Measurements from ENCODE around the gene CRELD1. TPM values are rescaled to one million over a fixed set of nuclear protein-coding genes. Genes with fewer than 3 reads are reported as not detected.

The CRELD1 gene
- total and polyA plus RNA-seq, 10 of the 15 experiments (the other 5 are each of a cell fraction or from before 2014, with no cell fraction given), result 1.3 to 15.9 (median 8.8) TPM

DNA sequence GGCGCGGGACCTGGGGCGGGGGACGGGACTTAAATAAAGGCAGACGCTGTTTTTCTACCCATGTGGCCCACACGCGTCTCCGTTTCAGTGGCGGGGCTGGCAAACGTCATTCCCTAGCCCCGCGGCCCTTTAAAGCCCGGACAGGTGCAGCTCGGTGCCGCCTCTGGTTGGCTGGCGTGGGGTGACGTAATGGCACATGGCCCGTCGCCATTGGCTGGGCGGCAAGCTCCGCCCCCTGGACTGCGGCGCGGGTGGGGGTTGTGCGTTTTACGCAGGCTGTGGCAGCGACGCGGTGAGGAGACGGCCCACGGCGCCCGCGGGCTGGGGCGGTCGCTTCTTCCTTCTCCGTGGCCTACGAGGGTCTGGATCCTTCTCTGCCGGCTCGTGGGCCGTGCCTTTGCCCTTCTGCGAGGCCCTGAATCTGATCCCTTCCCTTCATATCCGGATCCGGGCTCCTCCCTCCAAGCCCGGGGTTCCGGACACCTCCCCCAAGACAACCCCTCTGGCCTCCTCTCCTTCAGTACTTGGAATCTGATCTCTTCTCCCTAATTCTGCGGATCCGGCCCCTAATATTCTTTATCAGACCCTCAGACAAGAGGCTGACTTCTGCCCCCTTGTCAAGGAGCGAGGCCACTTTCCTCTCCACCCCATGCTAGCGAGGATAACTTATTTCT is at the start of gene CRELD1 (continued):
- TF ChIP-seq ATF3 (IDR thresholded peaks at IDR 0.05; ENCODE audit: borderline replicate concordance, extremely low read depth, low read depth, low read length) (no peak), RB1 (IDR thresholded peaks at IDR 0.05; ENCODE audit: borderline replicate concordance) (peak; percentile 32; the same call in 1 of the 2 replicates), TAF1 (IDR thresholded peaks at IDR 0.05; ENCODE audit: borderline replicate concordance, low read depth, low read length) (0 out of 2 replicates have a peak, but pooled peaks have one; percentile 28), POLR2AphosphoS5 (IDR thresholded peaks at IDR 0.05; ENCODE audit: low read length) (peak; percentile 50), E4F1 (IDR thresholded peaks at IDR 0.05; ENCODE audit: borderline replicate concordance, partially characterized antibody) (peak; percentile 39), JUNB (IDR thresholded peaks at IDR 0.05) (no peak), CEBPB (IDR thresholded peaks at IDR 0.05; ENCODE audit: borderline replicate concordance in 1 of 2, low read depth in 2 of 2, low read length in 2 of 2) (no peak), ZNF622 (IDR thresholded peaks at IDR 0.05) (no peak), ESRRA (IDR thresholded peaks at IDR 0.05; ENCODE audit: low read length) (no peak), RFX5 (IDR thresholded peaks at IDR 0.05; ENCODE audit: low read depth, low read length) (peak; percentile 88), NFIC (IDR thresholded peaks at IDR 0.05; ENCODE audit: low read depth, low read length) (no peak)
- TF ChIP-seq, protein P1, sequence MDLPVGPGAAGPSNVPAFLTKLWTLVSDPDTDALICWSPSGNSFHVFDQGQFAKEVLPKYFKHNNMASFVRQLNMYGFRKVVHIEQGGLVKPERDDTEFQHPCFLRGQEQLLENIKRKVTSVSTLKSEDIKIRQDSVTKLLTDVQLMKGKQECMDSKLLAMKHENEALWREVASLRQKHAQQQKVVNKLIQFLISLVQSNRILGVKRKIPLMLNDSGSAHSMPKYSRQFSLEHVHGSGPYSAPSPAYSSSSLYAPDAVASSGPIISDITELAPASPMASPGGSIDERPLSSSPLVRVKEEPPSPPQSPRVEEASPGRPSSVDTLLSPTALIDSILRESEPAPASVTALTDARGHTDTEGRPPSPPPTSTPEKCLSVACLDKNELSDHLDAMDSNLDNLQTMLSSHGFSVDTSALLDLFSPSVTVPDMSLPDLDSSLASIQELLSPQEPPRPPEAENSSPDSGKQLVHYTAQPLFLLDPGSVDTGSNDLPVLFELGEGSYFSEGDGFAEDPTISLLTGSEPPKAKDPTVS (IDR thresholded peaks at IDR 0.05; ENCODE audit: low read depth, low read length), result no peak
- TF ChIP-seq, protein P2, sequence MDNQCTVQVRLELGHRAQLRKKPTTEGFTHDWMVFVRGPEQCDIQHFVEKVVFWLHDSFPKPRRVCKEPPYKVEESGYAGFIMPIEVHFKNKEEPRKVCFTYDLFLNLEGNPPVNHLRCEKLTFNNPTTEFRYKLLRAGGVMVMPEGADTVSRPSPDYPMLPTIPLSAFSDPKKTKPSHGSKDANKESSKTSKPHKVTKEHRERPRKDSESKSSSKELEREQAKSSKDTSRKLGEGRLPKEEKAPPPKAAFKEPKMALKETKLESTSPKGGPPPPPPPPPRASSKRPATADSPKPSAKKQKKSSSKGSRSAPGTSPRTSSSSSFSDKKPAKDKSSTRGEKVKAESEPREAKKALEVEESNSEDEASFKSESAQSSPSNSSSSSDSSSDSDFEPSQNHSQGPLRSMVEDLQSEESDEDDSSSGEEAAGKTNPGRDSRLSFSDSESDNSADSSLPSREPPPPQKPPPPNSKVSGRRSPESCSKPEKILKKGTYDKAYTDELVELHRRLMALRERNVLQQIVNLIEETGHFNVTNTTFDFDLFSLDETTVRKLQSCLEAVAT (IDR thresholded peaks at IDR 0.05), result no peak
- TF ChIP-seq, protein P3, sequence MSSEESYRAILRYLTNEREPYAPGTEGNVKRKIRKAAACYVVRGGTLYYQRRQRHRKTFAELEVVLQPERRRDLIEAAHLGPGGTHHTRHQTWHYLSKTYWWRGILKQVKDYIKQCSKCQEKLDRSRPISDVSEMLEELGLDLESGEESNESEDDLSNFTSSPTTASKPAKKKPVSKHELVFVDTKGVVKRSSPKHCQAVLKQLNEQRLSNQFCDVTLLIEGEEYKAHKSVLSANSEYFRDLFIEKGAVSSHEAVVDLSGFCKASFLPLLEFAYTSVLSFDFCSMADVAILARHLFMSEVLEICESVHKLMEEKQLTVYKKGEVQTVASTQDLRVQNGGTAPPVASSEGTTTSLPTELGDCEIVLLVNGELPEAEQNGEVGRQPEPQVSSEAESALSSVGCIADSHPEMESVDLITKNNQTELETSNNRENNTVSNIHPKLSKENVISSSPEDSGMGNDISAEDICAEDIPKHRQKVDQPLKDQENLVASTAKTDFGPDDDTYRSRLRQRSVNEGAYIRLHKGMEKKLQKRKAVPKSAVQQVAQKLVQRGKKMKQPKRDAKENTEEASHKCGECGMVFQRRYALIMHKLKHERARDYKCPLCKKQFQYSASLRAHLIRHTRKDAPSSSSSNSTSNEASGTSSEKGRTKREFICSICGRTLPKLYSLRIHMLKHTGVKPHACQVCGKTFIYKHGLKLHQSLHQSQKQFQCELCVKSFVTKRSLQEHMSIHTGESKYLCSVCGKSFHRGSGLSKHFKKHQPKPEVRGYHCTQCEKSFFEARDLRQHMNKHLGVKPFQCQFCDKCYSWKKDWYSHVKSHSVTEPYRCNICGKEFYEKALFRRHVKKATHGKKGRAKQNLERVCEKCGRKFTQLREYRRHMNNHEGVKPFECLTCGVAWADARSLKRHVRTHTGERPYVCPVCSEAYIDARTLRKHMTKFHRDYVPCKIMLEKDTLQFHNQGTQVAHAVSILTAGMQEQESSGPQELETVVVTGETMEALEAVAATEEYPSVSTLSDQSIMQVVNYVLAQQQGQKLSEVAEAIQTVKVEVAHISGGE (CRISPR knock-in tag; IDR thresholded peaks at IDR 0.05), result no peak
- TF ChIP-seq, protein P4, sequence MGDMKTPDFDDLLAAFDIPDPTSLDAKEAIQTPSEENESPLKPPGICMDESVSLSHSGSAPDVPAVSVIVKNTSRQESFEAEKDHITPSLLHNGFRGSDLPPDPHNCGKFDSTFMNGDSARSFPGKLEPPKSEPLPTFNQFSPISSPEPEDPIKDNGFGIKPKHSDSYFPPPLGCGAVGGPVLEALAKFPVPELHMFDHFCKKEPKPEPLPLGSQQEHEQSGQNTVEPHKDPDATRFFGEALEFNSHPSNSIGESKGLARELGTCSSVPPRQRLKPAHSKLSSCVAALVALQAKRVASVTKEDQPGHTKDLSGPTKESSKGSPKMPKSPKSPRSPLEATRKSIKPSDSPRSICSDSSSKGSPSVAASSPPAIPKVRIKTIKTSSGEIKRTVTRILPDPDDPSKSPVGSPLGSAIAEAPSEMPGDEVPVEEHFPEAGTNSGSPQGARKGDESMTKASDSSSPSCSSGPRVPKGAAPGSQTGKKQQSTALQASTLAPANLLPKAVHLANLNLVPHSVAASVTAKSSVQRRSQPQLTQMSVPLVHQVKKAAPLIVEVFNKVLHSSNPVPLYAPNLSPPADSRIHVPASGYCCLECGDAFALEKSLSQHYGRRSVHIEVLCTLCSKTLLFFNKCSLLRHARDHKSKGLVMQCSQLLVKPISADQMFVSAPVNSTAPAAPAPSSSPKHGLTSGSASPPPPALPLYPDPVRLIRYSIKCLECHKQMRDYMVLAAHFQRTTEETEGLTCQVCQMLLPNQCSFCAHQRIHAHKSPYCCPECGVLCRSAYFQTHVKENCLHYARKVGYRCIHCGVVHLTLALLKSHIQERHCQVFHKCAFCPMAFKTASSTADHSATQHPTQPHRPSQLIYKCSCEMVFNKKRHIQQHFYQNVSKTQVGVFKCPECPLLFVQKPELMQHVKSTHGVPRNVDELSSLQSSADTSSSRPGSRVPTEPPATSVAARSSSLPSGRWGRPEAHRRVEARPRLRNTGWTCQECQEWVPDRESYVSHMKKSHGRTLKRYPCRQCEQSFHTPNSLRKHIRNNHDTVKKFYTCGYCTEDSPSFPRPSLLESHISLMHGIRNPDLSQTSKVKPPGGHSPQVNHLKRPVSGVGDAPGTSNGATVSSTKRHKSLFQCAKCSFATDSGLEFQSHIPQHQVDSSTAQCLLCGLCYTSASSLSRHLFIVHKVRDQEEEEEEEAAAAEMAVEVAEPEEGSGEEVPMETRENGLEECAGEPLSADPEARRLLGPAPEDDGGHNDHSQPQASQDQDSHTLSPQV (IDR thresholded peaks at IDR 0.05), result no peak
